Rectal smooth muscle tissue (tissue), 1 donor: ENCODE data around the gene FOXP2.
"Not testable (repeated sequence)": the region's sequence is repeated elsewhere in the genome, so short reads cannot be mapped to it uniquely, and the experiment has no call there.

ENCODE experiments used
- H3K27ac ChIP-seq: one replicate; pipeline ENCODE4 v1.7.0; 2013; ENCODE audit warnings: low read depth, low read length, inconsistent platforms
- H3K27me3 ChIP-seq: one replicate; pipeline ENCODE4 v1.7.0; 2013; ENCODE audit warnings: low read length; ENCODE audit not compliant: control insufficient read depth, insufficient read depth
- H3K36me3 ChIP-seq: one replicate; pipeline ENCODE4 v1.7.0; 2013; ENCODE audit warnings: low read length; ENCODE audit not compliant: control insufficient read depth, insufficient read depth
- H3K4me1 ChIP-seq: one replicate; pipeline ENCODE4 v1.7.0; 2013; ENCODE audit warnings: low read length; ENCODE audit not compliant: control insufficient read depth, insufficient read depth
- H3K4me3 ChIP-seq: one replicate; pipeline ENCODE4 v1.7.0; 2013; ENCODE audit warnings: low read length
- H3K9ac ChIP-seq: one replicate; pipeline ENCODE4 v1.7.0; 2013; ENCODE audit warnings: low read length

Gene FOXP2

GRCh38 chr7:114428211-114428610, 13.6 kb downstream of the FOXP2 start:
- peaks cover 18% of the 10 kb centered on the region for H3K4me1 ChIP-seq
- H3K27me3 ChIP-seq: no peaks in the 10 kb centered on the region
- no peak overlapping the region for H3K4me3 ChIP-seq
- H3K27ac ChIP-seq: no peak overlapping the region
- H3K9ac ChIP-seq: no peak overlapping the region
- no peaks in the 10 kb centered on the region for H3K36me3 ChIP-seq

- Histone ChIP-seq H3K4me1 (peaks cover 10% of the 10 kb centered on the region), H3K4me3 (no peak overlapping the region), H3K9ac (no peak overlapping the region), H3K36me3 (no peaks in the 10 kb centered on the region), H3K27ac (no peak overlapping the region), H3K27me3 (no peaks in the 10 kb centered on the region)
These were observed 16.6 kb downstream of the FOXP2 start for GRCh38 chr7:114431189-114431588.

GRCh38 chr7:114432061-114432460, 17.4 kb downstream of the FOXP2 start:
- H3K9ac ChIP-seq: no peak overlapping the region
- no peaks in the 10 kb centered on the region for H3K27me3 ChIP-seq
- no peak overlapping the region for H3K4me3 ChIP-seq
- peaks cover 10% of the 10 kb centered on the region for H3K4me1 ChIP-seq
- H3K27ac ChIP-seq: no peak overlapping the region
- H3K36me3 ChIP-seq: no peaks in the 10 kb centered on the region

GRCh38 chr7:114432703-114433102, 18.1 kb downstream of the FOXP2 start:
- H3K4me1 ChIP-seq: peaks cover 10% of the 10 kb centered on the region
- H3K27me3 ChIP-seq: no peaks in the 10 kb centered on the region
- H3K4me3 ChIP-seq: no peak overlapping the region
- no peaks in the 10 kb centered on the region for H3K36me3 ChIP-seq
- no peak overlapping the region for H3K9ac ChIP-seq
- H3K27ac ChIP-seq: no peak overlapping the region

- no peak overlapping the region for H3K27ac ChIP-seq
- H3K27me3 ChIP-seq: no peaks in the 10 kb centered on the region
- H3K36me3 ChIP-seq: no peaks in the 10 kb centered on the region
- no peak overlapping the region for H3K4me3 ChIP-seq
- peaks cover 2% of the 10 kb centered on the region for H3K4me1 ChIP-seq
- H3K9ac ChIP-seq: no peak overlapping the region
These were observed 25.0 kb downstream of the FOXP2 start for GRCh38 chr7:114439581-114439980.

GRCh38 chr7:114440927-114441326, 26.3 kb downstream of the FOXP2 start:
- not testable (repeated sequence) for H3K27me3 ChIP-seq, H3K27ac ChIP-seq, H3K4me3 ChIP-seq, H3K4me1 ChIP-seq, H3K36me3 ChIP-seq, H3K9ac ChIP-seq

- Histone ChIP-seq H3K4me1 (peaks cover 2% of the 10 kb centered on the region), H3K4me3 (no peak overlapping the region), H3K9ac (no peak overlapping the region), H3K27ac (no peak overlapping the region), H3K36me3 (no peaks in the 10 kb centered on the region), H3K27me3 (no peaks in the 10 kb centered on the region)
These were observed 29.6 kb downstream of the FOXP2 start for GRCh38 chr7:114444196-114444595.

- Histone ChIP-seq H3K27me3 (no peaks in the 10 kb centered on the region), H3K27ac (no peak overlapping the region), H3K4me1 (no peaks in the 10 kb centered on the region), H3K36me3 (no peaks in the 10 kb centered on the region), H3K4me3 (no peak overlapping the region), H3K9ac (no peak overlapping the region)
These were observed 35.8 kb downstream of the FOXP2 start for GRCh38 chr7:114450431-114450830.

GRCh38 chr7:114459574-114459973, 45.0 kb downstream of the FOXP2 start:
- H3K4me1 ChIP-seq: no peaks in the 10 kb centered on the region
- no peak overlapping the region for H3K4me3 ChIP-seq
- H3K27me3 ChIP-seq: no peaks in the 10 kb centered on the region
- no peaks in the 10 kb centered on the region for H3K36me3 ChIP-seq
- H3K27ac ChIP-seq: no peak overlapping the region
- H3K9ac ChIP-seq: no peak overlapping the region

GRCh38 chr7:114460021-114460420, 45.4 kb downstream of the FOXP2 start:
- no peak overlapping the region for H3K4me3 ChIP-seq
- no peaks in the 10 kb centered on the region for H3K27me3 ChIP-seq
- no peaks in the 10 kb centered on the region for H3K4me1 ChIP-seq

GRCh38 chr7:114466917-114467316, 52.3 kb downstream of the FOXP2 start:
- H3K4me1 ChIP-seq: no peaks in the 10 kb centered on the region
- H3K36me3 ChIP-seq: no peaks in the 10 kb centered on the region
- no peaks in the 10 kb centered on the region for H3K27me3 ChIP-seq
- no peak overlapping the region for H3K4me3 ChIP-seq
- H3K27ac ChIP-seq: no peak overlapping the region
- no peak overlapping the region for H3K9ac ChIP-seq

More at GRCh38 chr7:114460021-114460420, 45.4 kb downstream of the FOXP2 start:
- H3K27ac ChIP-seq: no peak overlapping the region
- no peak overlapping the region for H3K9ac ChIP-seq
- H3K36me3 ChIP-seq: no peaks in the 10 kb centered on the region

- Histone ChIP-seq H3K27me3 (no peaks in the 10 kb centered on the region), H3K27ac (no peak overlapping the region), H3K4me3 (no peak overlapping the region), H3K9ac (no peak overlapping the region), H3K36me3 (no peaks in the 10 kb centered on the region), H3K4me1 (no peaks in the 10 kb centered on the region)
These were observed 54.2 kb downstream of the FOXP2 start for GRCh38 chr7:114468844-114469243.

GRCh38 chr7:114472896-114473512, 58.4 kb downstream of the FOXP2 start:
- no peak overlapping the region for H3K9ac ChIP-seq
- no peaks in the 10 kb centered on the region for H3K27me3 ChIP-seq
- H3K27ac ChIP-seq: no peak overlapping the region
- no peaks in the 10 kb centered on the region for H3K36me3 ChIP-seq
- no peaks in the 10 kb centered on the region for H3K4me1 ChIP-seq
- no peak overlapping the region for H3K4me3 ChIP-seq
